Esophagus muscularis mucosa (tissue), 4 donors: Measurements from ENCODE around the gene FHIP2A. TPM values are rescaled to one million over a fixed set of nuclear protein-coding genes. Genes with fewer than 3 reads are reported as not detected.

ENCODE experiments used
- DNase-seq: peaks from one replicate; pipeline ENCODE4 v3.0.0-alpha.2; 2017; ENCODE audit errors: extremely low spot score
- H3K27ac ChIP-seq, 4 donors: fragments of 200-600 bp; sonication (generic); replicated peaks in 1 of 4; 1 replicate in 3 of 4; 2 replicates in 1 of 4; pipeline ENCODE4 v1.5.1; 2016 to 2019; ENCODE audit warnings: mild to moderate bottlenecking in 1 of 4
- H3K27me3 ChIP-seq, 4 donors: fragments of 200-600 bp; sonication (generic); one replicate each; pipeline versions ENCODE4 v1.5.1 to v1.6.0; 2016 to 2019
- H3K36me3 ChIP-seq, 4 donors: fragments of 200-600 bp; sonication (generic); one replicate each; pipeline ENCODE4 v1.5.1; 2016 to 2019
- H3K4me1 ChIP-seq, 4 donors: fragments of 200-600 bp; sonication (generic); one replicate each; pipeline ENCODE4 v1.5.1; 2016 to 2019
- H3K4me3 ChIP-seq, 4 donors: fragments of 200-600 bp; sonication (generic); 1 replicate in 2 of 4; 2 replicates in 2 of 4; pipeline ENCODE4 v1.5.1; 2016 to 2019; ENCODE audit warnings: mild to moderate bottlenecking in 4 of 4, moderate library complexity in 1 of 4
- H3K9me3 ChIP-seq, 4 donors: fragments of 200-600 bp; sonication (generic); 1 replicate in 3 of 4; 2 replicates in 1 of 4; pipeline ENCODE4 v1.5.1; 2016 to 2019
- CTCF ChIP-seq, 3 experiments: fragments of 200-600 bp in 2 of 3; fragments of 450-650 bp in 1 of 3; sonication (generic) in 2 of 3; IDR thresholded peaks; one replicate each; pipeline ENCODE4 v1.5.1; 2017 to 2019; ENCODE audit warnings: antibody characterized with exemption in 3 of 3, mild to moderate bottlenecking in 2 of 3, moderate library complexity in 1 of 3
- EP300 ChIP-seq: sonication (generic); formaldehyde crosslinking; IDR thresholded peaks from one replicate; pipeline ENCODE4 v1.6.1; 2017; ENCODE audit warnings: antibody characterized with exemption
- POLR2A ChIP-seq: fragments of 450-650 bp; IDR thresholded peaks from one replicate; pipeline ENCODE4 v1.6.1; 2017; ENCODE audit warnings: antibody characterized with exemption, moderate library complexity, mild to moderate bottlenecking, low read depth
- POLR2AphosphoS5 ChIP-seq, 2 donors: sonication (generic); formaldehyde crosslinking; IDR thresholded peaks; one replicate each; pipeline ENCODE4 v1.6.1; 2017; ENCODE audit warnings: antibody characterized with exemption in 2 of 2
- WGBS: methylation state at CpG from one replicate; pipeline ENCODE4 v1.1.5; 2018; 5-methylcytosine and 5-hydroxymethylcytosine counted together
- intact Hi-C: fragments of 100-400 bp; cut with DNase I; formaldehyde crosslinking; loops from one replicate; pipeline ENCODE4 v1.15.1; 2023
- total RNA-seq, 4 donors: library from RNA; depleted of rRNA; stranded (reverse); fragments of >200 nt; gene quantifications; one replicate each; pipeline versions ENCODE4 v1.1.0 to v1.2.1, GENCODE V29; 2016

The FHIP2A gene
- total RNA-seq, 4 donors from 2014 or later = 24.7 to 42.8 (median 39.0) TPM

DNA sequence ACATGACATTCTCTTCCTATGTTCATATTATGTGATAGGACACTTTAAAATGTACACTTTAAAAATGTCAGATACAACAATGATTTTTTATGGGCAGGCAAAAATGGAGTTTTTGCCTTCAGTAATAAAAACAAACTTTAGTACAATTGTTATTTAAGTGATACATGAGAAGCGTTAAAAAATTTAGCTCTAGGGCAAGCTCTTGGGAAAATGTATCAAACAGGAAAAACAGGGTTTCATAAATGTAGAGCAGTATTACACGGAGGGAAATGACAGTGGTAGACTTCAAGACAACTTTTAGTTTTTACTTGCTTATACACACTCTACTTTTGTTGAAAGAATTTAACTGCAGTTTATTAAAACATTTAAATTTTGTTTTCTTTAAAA is 1.5 kb downstream of the FHIP2A start:
- Histone ChIP-seq H3K9me3 (no peaks in the 10 kb centered on the region), H3K27ac (peak overlapping the region; percentile 95 to 99 (median 98)), H3K27me3 (no peaks in the 10 kb centered on the region), H3K4me3 (peak overlapping the region; percentile 76 to 99 (median 96)), H3K36me3 (no peaks in the 10 kb centered on the region), H3K4me1 (peaks cover 23 to 53% (median 49%) of the 10 kb centered on the region in 4 donors)
- TF ChIP-seq CTCF (IDR thresholded peaks at IDR 0.05) (no peak), POLR2A (no peak), EP300 (no peak), POLR2AphosphoS5 (IDR thresholded peaks at IDR 0.05) (no peak)
- no peak for DNase-seq
- 8% methylated on average over 2 of the region's 2 CpGs for WGBS
- intact Hi-C loops = no loop called here

GRCh38 chr10:114824391-114824790 is 2.8 kb downstream of the FHIP2A start:
- no peaks in the 10 kb centered on the region for H3K36me3 ChIP-seq
- H3K4me3 ChIP-seq = peak overlapping the region; percentile 8 to 99 (median 49)
- 33% methylated on average over 1 of the region's 1 CpG for WGBS
- no peaks in the 10 kb centered on the region for H3K27me3 ChIP-seq
- no peaks in the 10 kb centered on the region for H3K9me3 ChIP-seq
- no peak for DNase-seq
- H3K27ac ChIP-seq = peak overlapping the region; percentile 95 to 99 (median 98)
- peaks cover 23 to 60% (median 54%) of the 10 kb centered on the region in 4 donors for H3K4me1 ChIP-seq
- intact Hi-C loops = no loop called here
- TF ChIP-seq POLR2A = no peak
- no peak for TF ChIP-seq CTCF (IDR thresholded peaks at IDR 0.05)
- TF ChIP-seq EP300 = no peak
- TF ChIP-seq POLR2AphosphoS5 (IDR thresholded peaks at IDR 0.05) = no peak

DNA sequence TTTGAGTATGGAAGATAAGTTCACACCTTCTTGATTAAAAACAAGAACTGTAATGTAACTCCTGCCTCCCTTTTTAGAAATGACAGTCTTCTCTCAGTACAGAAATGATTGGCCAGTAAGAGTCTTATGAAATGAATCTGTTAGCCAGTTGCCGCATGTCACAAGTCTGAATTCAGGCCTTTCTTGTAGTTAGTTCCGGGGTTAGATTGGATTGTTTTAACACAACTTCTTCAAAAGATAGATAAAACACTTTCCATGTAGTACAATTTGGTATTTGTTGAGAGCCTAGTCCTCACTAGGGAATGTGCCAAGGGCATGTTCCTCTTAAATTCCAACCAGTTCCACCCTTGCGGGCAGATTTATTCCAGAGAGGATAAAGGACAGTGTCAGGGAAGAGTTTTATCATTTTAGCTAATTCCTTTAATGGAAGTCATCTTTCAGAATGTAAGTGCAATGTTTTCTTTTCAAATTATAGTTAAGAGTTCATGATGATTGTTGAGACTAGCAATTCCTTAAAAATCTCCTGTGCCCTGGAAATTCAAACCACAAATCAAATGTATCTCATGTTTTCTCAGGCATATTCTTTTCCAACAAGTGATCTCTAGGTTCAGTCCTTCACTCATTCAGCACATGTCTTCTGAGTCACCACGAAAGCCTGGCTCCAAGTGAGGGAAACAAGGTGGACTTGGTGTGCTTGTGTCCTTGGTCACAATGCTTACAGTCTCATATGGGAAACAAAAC is 4.1 kb downstream of the FHIP2A start:
- intact Hi-C loops = no loop called here
- peak overlapping the region in 3 of 4 donors; percentile 95 to 99 (median 98) for H3K27ac ChIP-seq
- DNase-seq = no peak

GRCh38 chr10:114829160-114829909 is 7.8 kb downstream of the FHIP2A start:
- no peak overlapping the region for H3K27ac ChIP-seq
- H3K27me3 ChIP-seq = no peaks in the 10 kb centered on the region
- TF ChIP-seq EP300 = no peak
- no peak for TF ChIP-seq POLR2AphosphoS5 (IDR thresholded peaks at IDR 0.05)
- TF ChIP-seq CTCF (IDR thresholded peaks at IDR 0.05) = no peak
- H3K4me3 ChIP-seq = no peak overlapping the region
- H3K4me1 ChIP-seq = peaks cover 25 to 61% (median 55%) of the 10 kb centered on the region in 4 donors
- intact Hi-C loops = no loop called here
- H3K9me3 ChIP-seq = no peaks in the 10 kb centered on the region
- DNase-seq = no peak
- peaks cover 4 to 17% (median 11%) of the 10 kb centered on the region in 4 donors for H3K36me3 ChIP-seq
- WGBS = 90% methylated on average over 4 of the region's 4 CpGs

More for the DNA sequence above, 4.1 kb downstream of the FHIP2A start:
- TF ChIP-seq EP300 (no peak), POLR2AphosphoS5 (IDR thresholded peaks at IDR 0.05) (no peak), POLR2A (no peak), CTCF (IDR thresholded peaks at IDR 0.05) (no peak)
- 59% methylated on average over 4 of the region's 4 CpGs for WGBS
- peak overlapping the region in 1 of 4 donors; percentile 99 for H3K4me3 ChIP-seq
- no peaks in the 10 kb centered on the region for H3K9me3 ChIP-seq
- H3K36me3 ChIP-seq = no peaks in the 10 kb centered on the region
- H3K4me1 ChIP-seq = peaks cover 27 to 64% (median 59%) of the 10 kb centered on the region in 4 donors
- H3K27me3 ChIP-seq = no peaks in the 10 kb centered on the region
